GM18498 (cell line): ENCODE measurements around the gene ANG.
"Not testable (repeated sequence)": the region's sequence is repeated elsewhere in the genome, so short reads cannot be mapped to it uniquely, and the experiment has no call there.

ENCODE experiments used
- ATAC-seq: cut with Tn5 transposase; IDR thresholded peaks from one replicate; pipeline ENCODE4 v1.9.1; 2021; ENCODE audit warnings: mild to moderate bottlenecking, moderate library complexity; ENCODE audit not compliant: unreplicated experiment

The ANG gene

DNA sequence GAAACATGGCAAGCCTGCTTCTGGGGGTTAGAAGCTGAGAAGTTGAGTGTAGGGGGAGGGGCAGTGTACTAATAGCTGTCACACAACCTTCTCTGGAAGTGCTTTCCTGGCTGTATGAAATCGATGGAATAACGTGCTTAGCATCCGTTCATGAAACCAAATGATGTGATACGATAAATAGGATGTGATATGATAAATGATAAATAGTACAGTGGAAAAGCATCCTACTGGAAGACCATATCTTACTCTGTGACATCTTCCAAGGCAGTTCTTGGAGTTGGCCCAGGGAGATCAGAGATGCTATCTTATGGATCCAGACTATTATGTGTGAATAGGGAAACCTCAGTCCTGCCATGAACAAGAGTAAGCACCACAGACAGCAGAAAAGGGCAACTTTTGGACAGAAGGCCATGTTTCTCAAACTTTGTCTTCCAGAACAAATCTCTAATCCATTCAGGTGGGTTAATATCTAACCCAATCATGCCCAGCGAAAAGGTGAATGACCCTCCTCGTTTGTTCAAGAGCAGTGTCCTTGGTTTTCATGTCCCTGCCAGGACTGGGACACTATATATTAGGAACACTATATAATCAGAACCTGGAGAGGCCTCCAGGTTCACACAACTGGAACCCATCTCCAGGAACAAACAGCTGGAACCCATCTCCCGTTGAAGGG, at the start of gene ANG:
Gene ANG (plus strand): TSS at position 598 of the 673 bp plus-strand sequence. CDS start 4,801 bp downstream, outside the sequence.
- no peak for ATAC-seq

DNA sequence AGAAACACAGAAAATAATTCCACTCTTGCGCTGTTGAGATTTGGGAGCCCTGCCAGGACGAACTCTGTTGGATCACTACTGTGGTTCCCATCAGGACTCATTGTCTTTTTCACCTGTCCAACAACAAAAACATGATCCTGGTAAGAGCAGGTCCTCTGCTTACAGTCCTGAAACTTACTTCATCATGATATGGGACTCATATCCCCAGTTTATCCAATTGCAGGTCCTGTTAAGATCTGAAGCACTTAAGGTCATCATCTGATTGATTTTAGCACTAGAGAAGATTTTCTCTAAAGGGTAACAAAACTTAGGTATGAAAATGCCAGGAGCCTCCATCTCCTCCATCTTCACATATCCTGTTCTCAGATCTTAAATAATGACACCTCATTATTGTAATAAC, 47.0 kb upstream of the ANG start, which contains the start of gene OR6S1:
Gene OR6S1 (minus strand): TSS at position 101 of the 400 bp plus-strand sequence. CDS start 0 bp downstream, at position 101.
- no peak for ATAC-seq

DNA sequence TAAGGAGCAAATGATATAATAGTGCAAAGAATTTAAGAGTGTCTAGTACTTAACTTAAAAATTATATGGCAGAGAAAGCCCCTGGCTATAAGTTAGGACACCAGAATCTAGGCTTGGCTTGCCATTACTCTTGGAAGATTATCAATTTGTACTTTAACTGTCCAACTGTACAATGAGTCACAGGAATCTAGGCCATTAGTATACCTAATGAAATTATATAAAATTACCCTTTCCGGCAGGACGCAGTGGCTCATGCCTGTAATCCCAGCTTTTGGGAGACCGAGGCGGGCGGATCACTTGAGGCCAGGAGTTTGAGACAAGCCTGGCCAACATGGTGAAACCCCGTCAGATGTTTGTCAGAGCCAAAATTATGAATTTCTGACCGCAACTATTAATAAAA, 46.4 kb upstream of the ANG start:
- no peak for ATAC-seq

DNA sequence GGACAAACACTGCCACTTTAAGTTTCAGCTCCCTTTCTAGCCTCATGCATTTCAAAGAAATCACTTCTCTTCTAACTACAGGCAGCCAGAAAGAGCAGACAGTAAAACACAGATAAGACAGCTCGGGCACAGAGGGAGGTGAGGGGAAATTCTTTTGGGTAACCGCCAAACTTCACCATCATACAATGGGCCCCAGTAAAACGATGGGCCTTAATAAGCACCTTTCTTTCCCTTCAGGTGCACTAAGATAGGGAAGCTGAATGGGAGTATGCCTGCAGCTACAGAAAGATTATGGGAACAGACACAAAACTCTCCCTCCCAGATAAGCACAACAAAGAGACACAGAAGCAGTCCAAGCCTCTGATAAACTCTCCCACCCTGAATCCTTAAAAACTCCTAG, 45.8 kb upstream of the ANG start:
- not testable (repeated sequence) for ATAC-seq

DNA sequence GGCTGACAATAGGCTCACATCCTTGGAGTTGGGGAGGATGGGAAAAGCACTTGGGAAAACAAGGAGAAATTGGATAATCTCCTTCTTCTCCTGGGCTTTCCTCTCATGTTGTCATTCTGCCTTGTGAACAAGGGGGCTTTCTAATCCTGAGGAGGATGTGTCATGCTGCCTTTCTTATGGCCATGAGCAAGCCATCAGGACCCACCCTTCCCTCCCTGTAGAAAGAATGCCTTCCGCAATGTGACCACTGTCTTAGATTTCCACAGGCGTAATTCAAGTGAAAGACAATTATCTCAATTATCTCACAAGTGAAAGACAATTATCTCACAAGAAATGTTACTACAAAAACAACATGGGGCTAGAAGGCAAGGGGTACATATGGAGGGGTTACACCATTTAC, 44.0 kb upstream of the ANG start:
- ATAC-seq: no peak

DNA sequence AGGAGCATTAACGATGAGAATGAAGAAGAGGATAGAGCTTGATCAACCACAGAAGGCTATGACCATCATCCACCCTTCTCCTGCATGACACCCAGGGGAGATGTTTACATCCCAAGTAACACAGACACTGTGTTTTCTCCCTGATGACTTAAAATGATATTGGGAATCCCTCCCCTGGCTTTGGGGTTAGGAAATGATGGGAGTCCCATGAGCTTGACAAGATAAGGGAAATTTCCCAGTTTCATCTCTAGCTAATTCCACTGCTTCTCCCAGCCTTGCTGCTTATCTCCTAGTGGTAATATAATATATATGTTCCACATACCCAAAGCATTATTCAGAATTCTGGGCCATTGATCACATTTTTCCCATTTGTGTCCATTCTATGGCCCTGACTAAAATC, 43.1 kb upstream of the ANG start:
- ATAC-seq: no peak

DNA sequence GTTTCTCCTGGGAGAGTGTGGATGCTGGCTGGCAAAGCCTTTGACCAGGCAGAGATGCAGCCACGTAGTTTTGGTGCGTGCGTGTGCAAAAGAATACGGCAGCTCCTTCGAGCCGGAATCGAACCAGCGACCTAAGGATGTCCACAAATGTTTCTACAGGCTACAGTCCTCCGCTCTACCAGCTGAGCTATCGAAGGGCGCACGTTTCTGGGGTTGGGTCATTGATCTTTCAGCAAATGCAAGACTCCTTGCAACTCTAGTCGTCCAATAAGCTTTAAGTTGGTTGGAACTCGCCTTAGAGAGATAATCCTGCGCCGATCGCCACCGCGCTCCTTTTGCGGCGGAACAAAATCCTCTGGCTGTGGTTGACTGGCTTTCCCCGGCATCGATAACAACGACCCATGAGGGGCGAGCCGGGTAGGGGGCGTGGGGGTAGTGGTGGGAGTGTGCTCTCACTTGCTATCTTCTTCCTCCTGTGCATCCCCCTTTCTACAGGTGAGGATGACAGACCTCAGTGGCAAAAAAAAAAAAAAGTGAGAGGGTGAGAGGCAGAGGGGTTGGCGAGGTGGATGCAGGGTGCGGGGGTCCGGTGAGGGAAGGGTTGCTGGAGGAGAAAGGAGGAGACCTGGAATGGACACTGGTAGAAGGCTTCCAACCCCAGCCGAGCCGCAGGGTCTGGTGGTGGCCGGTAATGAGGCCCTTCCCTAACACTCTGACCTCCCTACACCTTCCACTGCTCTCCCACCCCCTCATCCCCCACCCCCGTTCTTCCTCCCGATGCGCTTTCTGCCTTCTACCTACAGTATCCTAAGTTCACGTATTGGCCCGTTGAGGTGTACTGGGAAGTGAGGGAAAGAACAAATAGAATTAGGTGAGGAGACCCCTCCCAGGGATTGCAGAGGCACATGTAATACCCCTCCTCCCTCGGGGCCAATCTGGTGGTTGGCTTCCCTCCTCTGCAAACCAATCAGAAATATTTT, 35.3 kb upstream of the ANG start:
- no peak for ATAC-seq

DNA sequence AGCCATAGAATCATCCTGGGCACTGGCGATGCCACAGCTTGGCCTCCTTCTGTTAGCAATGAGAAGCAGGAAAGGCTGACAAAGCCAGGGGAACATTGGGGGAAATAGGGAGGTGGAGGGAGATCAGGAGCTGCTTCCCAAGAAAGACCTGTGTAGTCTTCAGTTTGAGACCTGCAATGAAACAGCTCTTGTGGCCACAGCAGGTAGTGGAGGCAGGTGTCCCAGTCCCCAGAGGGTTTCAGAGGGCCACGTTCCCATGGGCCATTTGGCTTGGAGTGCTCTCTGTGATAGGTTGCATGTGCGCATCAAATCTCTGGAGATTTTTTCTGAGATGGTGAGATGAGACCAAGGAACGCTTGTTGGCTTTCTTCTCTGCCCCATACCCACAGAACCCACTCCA, 32.7 kb upstream of the ANG start:
- no peak for ATAC-seq

DNA sequence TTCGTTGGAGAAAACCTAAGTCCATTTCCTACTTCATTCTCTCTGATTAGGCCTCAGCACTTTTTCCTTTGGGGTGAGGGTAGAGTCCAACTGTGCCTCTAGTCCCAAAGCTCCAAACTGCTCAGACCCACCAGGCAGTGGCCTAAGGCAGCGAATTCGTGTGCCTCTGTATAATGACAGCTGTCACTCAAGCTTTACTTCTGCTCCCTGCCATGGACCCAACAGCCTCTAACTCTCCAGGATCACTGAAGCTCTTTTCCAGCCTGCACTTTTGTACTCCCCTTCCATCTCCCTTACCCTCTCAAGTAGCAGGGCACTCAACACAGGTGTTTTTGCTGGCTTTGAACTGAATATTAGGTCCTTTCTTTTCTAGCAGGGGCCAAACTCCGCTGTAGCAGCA, 32.3 kb upstream of the ANG start:
- no peak for ATAC-seq

DNA sequence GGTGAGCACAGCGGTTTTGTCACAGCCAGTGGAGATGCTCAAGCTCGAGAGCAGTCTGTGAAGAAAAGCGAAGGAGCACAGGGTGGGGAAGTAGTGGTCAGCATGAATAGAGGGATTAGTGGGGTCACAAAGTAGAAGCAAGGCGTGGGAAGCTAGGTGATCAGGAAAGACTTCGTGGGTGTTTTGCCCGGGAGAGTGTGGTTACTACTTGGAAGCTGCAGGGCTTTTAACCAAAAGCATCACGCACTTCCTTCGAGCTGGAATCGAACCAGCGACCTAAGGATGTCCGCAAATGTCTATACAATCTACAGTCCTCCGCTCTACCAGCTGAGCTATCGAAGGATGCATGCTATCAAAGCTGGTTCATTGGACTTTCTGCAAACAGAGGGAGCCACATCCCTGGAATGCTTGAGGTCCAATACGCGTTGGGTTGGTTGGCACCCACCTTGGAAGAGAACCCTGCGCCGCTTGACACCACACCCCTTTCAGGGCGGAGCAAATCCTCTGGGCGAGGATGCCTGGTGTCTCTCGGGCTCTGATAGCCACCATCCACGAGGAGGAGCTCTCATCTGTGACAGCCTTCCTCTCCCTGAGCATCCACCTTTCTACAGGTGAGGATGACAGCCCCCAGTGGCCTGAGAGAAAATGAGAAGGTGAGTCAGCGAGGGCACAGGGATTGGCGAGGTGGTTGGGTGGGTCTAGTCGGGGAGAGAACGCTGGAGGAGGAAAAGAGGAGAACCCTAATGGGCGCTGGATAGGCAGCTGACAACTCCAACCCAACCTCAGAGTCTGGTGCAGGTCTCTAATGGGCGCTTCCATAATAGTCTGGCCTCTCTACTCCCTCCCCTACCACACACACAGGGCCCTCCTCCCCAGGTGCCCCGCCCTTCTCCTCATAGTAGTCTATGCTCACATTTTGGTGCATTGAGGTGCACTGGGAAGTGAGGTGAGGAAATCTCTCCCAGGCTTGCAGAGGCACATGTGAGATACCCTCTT, 31.1 kb upstream of the ANG start:
- no peak for ATAC-seq

DNA sequence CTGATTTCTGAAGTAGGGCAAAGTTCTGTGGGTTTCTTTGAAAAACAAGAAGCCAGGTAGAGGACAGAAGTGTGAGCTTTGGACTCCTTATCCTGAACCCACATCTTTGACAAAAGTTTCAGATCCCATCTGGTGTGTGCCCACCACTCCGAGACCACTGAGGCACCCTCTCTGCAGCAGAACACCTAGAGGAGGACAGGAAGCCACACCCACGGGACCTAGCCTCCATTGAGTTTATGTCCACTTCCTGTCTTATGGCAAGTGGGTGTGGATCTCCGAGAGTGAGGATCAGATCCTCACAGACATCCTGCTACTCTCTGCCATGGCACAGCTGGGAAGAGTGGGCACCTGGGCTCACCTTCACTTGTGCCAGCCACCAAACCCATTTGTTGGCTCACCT, 30.3 kb upstream of the ANG start:
- ATAC-seq: no peak

DNA sequence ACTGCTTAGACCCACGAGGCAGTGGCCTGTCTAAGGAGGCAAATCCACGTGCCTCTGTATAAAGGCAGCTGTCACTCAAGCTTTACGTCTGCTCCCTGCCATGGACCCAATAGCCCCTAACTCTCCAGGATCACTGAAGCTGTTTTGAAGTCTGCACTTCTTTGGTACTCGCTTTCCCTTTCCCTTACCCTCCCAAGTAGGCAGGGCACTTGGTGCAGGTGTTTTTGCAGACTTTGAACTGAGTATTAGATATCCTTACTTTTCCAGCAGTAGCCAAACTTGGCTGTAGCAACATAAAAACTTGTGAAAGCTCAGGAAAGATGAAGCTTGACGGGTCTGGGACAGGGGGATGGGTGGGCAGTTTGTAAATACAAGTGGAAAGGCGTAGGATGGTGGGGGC, 29.2 kb upstream of the ANG start:
- no peak for ATAC-seq

DNA sequence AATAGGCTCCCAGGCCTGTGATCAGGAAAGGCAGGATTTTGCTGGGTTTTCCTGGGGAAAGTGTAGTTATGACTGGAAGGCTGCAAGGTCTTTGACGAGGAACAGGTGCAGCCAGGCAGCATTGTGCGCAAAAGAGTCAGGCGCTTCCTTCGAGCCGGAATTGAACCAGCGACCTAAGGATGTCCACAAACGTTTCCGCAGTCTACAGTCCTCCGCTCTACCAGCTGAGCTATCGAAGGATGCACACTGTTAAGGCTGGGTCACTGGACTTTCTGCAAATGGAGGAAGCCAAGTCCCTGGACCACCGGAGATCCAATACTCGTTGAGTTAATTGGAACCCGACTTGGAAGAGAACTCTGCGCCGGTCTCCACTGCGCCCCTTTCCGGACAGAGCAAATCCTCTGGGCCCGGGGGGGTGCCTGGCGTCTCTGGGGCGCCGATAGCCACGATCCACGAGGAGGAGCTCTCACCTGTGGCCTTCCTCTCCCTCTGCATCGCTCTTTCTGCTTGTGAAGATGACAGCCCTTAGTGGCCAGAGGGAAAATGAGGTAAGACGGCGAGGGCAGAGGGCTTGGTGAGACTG, 28.7 kb upstream of the ANG start:
- no peak for ATAC-seq

DNA sequence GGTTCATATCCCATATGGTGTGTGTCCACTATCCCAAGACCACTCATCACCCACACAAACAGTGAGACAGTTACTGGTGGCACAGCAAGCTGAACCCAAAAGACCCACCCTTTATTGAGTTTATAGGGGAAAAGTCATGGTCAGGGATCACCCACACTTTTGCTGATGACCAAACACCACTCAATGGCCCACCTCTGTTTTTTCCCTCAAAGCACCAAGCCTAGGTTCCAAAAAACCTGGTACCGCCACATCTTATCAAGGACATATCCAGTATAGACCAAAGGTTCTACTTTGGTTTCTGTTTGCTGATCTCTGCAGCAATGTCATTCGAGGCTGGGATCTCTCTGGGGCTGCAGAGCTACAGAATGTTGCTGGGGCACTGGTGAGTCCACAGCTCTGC, 27.4 kb upstream of the ANG start:
- no peak for ATAC-seq

DNA sequence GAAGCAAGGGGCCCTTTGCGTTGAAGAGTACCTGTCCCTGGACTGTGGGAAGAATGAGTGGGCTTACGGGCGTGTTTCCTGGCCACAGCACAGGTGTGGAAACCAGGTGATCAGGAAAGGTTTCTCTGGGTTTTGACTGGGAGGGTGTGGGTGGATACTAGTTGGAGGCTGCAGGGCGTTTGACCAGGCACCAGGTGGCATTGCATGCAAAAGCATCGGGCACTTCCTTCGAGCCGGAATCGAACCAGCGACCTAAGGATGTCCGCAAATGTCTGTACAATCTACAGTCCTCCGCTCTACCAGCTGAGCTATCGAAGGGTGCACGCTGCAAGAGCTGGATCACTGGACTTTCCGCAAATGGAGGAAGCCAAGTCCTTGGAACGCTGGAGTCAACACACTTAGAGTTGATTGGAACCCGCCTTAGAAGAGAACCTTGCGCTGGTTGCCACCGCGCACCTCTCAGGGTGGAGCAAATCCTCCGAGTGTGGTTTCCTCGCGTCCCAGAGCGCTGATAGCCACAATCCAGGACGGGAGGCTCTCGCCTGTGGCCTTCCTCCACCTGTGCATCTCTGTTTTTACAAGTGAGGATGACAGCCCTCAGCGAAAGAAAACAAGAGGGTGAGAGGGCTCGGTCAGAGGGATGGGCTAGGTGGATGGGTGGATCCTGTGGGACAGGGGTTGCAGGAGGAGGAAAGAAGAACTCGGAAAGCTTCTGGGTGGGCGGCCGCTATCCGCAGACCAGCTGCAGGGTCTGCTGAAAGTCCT, 25.4 kb upstream of the ANG start:
- peak; percentile 57 for ATAC-seq

DNA sequence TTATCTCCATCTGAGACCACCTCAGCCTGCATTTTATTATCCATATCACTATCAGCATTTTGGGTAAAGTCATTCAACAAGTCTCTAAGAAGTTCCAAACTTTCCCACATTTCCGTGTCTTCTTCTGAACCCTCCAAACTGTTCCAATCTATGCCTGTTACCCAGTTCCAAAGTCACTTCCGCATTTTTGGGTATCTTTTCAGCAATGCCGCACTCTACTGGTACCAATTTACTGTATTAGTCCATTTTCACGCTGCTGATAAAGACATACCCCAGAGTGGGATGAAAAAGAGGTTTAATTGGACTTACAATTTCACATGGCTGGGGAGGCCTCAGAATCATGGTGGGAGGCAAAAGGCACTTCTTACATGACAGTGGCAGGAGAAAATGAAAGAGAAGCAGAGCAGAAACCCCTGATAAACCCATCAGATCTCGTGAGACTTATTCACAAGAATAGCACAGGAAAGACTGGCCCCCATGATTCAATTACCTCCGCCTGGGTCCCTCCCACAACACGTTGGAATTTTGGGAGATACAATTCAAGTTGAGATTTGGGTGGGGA, 22.1 kb upstream of the ANG start:
- ATAC-seq: not testable (repeated sequence)

DNA sequence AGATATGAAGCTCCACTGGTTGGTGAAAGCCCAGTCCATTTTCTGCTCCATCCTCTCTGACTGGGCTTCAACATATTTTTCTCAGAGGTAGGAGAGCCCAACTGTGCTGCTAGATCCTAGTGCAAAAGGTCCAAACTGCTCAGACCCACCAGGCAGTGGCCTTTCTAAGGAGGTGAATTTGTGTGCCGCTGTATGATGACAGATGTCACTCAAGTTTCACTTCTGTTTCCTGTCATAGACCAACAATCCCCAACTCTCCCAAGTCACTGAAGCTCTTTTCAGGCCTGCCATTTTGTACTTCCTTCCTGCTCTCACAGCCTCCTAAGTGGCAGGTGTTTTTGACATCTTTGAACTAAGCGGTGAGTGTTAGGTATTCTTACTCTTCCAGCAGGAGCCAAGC, 20.6 kb upstream of the ANG start:
- ATAC-seq: peak; percentile 76

DNA sequence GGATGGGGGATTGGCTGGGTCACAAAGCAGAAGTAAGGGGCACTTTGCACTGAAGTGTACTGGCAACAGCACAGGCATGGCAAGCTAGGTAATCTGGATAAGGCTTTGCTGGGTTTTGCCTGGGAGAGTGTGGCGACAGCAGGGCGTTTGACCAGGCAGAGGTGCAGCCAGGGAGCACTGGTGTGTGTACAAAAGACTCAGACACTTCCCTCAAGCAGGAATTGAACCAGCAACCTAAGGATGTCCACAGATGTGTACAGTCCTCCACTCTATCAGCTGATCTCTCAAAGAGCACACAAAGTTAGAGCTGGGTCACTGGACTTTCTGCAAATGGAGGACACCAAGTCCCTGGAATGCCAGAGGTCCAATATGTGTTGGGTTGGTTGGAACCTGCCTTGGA, 19.6 kb upstream of the ANG start:
- ATAC-seq: no peak

DNA sequence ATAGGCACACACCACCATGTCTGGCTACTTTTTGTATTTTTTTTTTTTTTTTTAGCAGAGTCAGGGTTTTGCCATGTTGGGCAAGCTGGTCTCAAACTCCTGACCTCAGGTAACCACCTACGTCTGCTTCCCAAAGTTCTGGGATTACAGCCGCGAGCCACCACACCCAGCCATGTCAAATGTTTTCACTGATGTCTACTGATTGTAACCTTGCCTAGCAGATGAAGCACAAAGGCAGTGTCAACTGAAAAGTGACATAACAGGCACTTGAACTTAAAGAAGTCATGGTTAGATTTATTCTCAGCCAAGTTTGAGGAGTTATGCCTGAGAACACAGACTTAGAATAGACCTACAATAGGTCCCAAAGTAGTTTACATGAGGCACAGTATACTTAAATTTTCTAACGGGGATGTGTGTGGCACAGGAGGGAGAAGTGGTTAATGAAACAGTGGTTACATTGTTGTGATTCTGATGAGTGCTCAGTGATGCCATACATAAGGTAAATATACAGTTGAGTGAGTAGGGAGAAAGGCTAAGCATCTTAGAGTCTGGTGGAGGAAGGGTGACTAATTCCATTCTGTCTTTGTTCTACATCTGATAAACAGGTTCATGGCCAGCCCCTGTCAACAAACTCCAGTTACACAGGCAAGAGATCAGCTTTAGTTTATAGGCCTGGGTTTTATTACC, 16.8 kb upstream of the ANG start:
- ATAC-seq: no peak
